Kidney (tissue), 14 donors: ENCODE measurements around the gene PRKAG2. TPM values are rescaled to one million over a fixed set of nuclear protein-coding genes. Genes with fewer than 3 reads are reported as not detected.

Experiments
- DNase-seq, 5 donors: peaks; one replicate each; pipeline ENCODE4 v3.0.0-alpha.2; 2013 to 2020
- FAIRE-seq: peaks from 2 replicates; lab custom pipeline; 2012; peaks lifted over from hg19 to GRCh38; lab: Jason Lieb, UNC
- H3K27ac ChIP-seq, 2 donors: one replicate each; pipeline ENCODE4 v1.7.0; 2013; ENCODE audit warnings: low read depth in 2 of 2, low read length in 2 of 2, inconsistent platforms in 1 of 2
- H3K27me3 ChIP-seq: one replicate; pipeline ENCODE4 v1.7.1; 2013; ENCODE audit warnings: low read length, inconsistent platforms; ENCODE audit not compliant: control insufficient read depth, insufficient read depth
- H3K36me3 ChIP-seq, 3 donors: one replicate each; pipeline versions ENCODE4 v1.7.0 to v1.7.1; 2013; ENCODE audit warnings: low read length in 3 of 3, control low read depth in 1 of 3, inconsistent platforms in 1 of 3; ENCODE audit not compliant: insufficient read depth in 3 of 3, control insufficient read depth in 2 of 3
- H3K4me1 ChIP-seq, 3 donors: one replicate each; pipeline versions ENCODE4 v1.7.0 to v1.7.1; 2013; ENCODE audit warnings: low read length in 3 of 3, inconsistent platforms in 1 of 3, low read depth in 1 of 3; ENCODE audit not compliant: control insufficient read depth in 2 of 3, insufficient read depth in 2 of 3
- H3K4me3 ChIP-seq, 3 donors: one replicate each; pipeline versions ENCODE4 v1.7.0 to v1.8.1; 2013; ENCODE audit warnings: low read length in 3 of 3, control low read depth in 1 of 3, inconsistent platforms in 1 of 3
- H3K9ac ChIP-seq, 3 donors: one replicate each; pipeline versions ENCODE4 v1.7.0 to v1.7.1; 2013; ENCODE audit warnings: low read length in 3 of 3, control low read depth in 1 of 3, inconsistent platforms in 1 of 3
- H3K9me3 ChIP-seq, 3 donors: one replicate each; pipeline versions ENCODE4 v1.7.0 to v1.7.1; 2013; ENCODE audit warnings: low read length in 3 of 3, control low read depth in 1 of 3, inconsistent platforms in 1 of 3; ENCODE audit not compliant: control insufficient read depth in 2 of 3, insufficient read depth in 1 of 3
- intact Hi-C: fragments of 100-400 bp; cut with DNase I; formaldehyde crosslinking; loops from one replicate; pipeline ENCODE4 v1.11.1; 2022
- polyA plus RNA-seq: library from polyadenylated mRNA; stranded (reverse); fragments of 350-450 nt; fragmentation: Illumina TruSeq; extraction: RNeasy Lipid Tissue Mini Kit (QIAGEN cat#74804); gene quantifications from one replicate; pipeline ENCODE4 v1.2.3, GENCODE V29; 2014; ENCODE audit warnings: low read depth, low replicate concordance; ENCODE audit not compliant: insufficient read depth
- total RNA-seq: library from RNA; stranded (reverse); fragmentation: NEBNext Ultra II Directional; extraction: Animal tissue kit (Norgen Biotek cat#: 25700); gene quantifications from one replicate; pipeline ENCODE4 v1.2.1, GENCODE V29; 2021
- TF ChIP-seq, protein P1 (sequence below): IDR thresholded peaks from 3 replicates; pipeline ENCODE4 v1.5.1; 2012; ENCODE audit warnings: mild to moderate bottlenecking, moderate library complexity, borderline replicate concordance; ENCODE audit not compliant: insufficient read depth; ENCODE audit errors: extremely low read depth
- donor health status: control.
- donor health status: control.
- donor health status: control.
- donor health status: control.
- donor health status: control.
- donor health status: DM: yes; HTN: yes; CAD: no.
- donor health status: Normal renal cell carcinoma (clear cell type).

Gene PRKAG2
- total and polyA plus RNA-seq, 2 donors from 2014 or later = 40.7 to 40.9 TPM

DNA sequence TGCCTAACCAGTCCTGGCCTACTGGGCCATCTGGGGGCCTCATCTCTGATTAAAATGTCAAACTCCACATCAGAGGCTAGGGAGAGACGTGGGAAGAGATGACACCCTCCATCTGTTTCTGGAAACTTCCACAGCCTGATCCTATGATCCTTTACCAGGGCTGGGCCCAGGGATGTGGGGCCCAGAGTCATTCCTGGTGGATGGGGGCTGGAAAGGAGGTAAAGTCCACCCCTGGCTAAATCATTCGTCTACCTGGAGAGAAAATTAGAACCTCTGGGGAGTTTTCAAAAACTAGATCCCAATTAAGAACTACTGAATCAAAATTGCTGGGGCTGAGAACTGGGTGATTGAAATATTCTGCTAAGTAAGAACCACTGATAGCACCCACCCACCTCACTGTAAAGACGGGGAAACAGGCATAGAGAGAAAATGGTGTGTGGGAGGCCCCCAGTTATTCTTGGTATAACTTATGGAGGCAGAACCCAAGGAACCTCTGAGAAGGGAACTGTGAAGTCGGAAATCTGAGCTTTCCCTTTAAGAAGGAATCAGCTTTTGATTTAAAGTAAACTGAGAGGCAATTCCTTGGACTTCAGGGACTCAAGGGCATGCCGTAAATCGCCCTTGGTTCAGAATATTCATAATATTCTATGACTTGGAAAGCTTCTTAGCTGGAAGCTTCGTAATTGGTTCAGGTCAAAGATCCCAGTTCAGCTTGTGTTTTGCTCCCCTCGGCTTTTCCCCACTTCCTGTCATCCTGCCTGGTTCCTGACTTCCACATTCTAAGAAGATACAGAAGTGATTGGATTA, 53.1 kb downstream of the PRKAG2 start:
- no peaks in the 10 kb centered on the region for H3K36me3 ChIP-seq
- H3K9ac ChIP-seq = peak overlapping the region in 2 of 3 donors; percentile 29 to 45
- H3K27me3 ChIP-seq = no peaks in the 10 kb centered on the region
- DNase-seq (peak in 1 of 5 donors; percentile 15), FAIRE-seq (no peak)
- no peaks in the 10 kb centered on the region for H3K9me3 ChIP-seq
- intact Hi-C loops = no loop called here
- peaks cover 2 to 23% (median 18%) of the 10 kb centered on the region in 3 donors for H3K4me1 ChIP-seq
- peak overlapping the region in 2 of 3 donors; percentile 12 to 40 for H3K4me3 ChIP-seq
- TF ChIP-seq, protein P1, sequence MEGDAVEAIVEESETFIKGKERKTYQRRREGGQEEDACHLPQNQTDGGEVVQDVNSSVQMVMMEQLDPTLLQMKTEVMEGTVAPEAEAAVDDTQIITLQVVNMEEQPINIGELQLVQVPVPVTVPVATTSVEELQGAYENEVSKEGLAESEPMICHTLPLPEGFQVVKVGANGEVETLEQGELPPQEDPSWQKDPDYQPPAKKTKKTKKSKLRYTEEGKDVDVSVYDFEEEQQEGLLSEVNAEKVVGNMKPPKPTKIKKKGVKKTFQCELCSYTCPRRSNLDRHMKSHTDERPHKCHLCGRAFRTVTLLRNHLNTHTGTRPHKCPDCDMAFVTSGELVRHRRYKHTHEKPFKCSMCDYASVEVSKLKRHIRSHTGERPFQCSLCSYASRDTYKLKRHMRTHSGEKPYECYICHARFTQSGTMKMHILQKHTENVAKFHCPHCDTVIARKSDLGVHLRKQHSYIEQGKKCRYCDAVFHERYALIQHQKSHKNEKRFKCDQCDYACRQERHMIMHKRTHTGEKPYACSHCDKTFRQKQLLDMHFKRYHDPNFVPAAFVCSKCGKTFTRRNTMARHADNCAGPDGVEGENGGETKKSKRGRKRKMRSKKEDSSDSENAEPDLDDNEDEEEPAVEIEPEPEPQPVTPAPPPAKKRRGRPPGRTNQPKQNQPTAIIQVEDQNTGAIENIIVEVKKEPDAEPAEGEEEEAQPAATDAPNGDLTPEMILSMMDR = no peak
- peak overlapping the region; percentile 0 to 79 for H3K27ac ChIP-seq

DNA sequence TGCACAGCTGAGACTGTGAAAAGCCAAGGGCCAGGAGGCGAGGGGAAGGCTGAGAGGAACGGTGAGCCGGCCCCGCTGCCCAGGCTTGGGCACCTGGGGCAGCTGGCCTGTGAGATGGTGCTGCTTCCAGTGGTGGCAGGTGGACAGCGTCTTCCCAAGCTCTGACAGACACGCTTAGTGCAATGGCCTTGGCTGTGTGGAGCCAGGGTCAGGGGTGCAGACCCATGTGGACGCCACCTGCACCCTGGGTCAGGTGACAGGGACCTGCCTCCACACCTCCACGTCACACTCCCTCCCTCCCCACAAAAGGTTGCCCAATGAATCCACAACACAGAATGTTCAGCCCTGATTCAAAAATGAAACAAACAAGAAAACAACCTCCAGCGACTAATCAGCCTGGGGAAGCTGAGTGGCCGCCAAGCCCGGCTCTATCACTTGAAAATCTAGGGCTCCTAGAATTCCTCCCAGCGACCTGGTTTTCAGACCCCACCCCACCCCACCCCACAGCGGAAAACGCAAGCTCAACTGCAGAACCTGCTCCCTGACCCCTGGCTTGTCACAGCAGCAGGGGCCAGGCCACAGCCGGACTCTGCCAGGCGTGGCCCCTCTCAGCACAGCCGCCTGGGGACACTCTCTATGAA, 54.3 kb downstream of the PRKAG2 start:
- peak overlapping the region; percentile 49 to 80 for H3K27ac ChIP-seq

DNA sequence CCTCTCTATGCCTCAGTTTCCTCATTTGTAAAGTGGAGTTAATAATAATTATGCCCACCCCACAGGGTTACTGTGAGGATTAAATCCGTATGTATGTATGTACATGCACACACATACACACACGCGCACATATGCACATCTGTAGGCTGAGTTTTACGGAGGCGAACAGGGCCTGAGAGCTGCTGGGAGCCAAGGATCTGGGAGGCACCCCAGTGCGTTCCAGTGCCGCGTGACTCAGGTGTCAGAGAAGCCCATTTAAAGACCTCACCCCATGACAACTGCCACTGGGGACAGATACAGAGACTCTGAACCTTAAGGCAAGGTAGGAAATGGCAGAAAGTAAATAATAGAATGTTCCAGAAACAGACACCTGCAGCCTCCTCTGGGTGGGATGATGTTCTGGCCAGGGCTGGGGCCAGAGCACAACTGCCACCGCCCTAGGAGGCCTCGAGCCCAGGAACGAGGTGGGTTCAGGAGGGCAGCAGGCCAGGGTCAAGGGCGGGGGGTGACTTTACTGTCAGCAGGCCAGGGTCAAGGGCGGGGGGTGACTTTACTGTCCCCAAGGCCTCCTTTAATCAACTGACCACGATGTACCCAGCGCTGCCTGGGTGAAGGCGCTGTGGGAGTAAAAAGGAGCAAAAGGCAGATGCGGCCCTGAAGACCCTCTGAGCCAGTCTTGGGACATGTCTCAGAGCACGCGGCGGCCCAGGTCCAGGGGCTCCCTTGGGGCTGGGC, 54.9 kb downstream of the PRKAG2 start:
- Histone ChIP-seq H3K27me3 (no peaks in the 10 kb centered on the region), H3K9me3 (no peaks in the 10 kb centered on the region), H3K27ac (peak overlapping the region; percentile 49 to 80), H3K9ac (no peak overlapping the region), H3K36me3 (no peaks in the 10 kb centered on the region), H3K4me1 (peaks cover 2 to 23% (median 18%) of the 10 kb centered on the region in 3 donors), H3K4me3 (no peak overlapping the region)
- TF ChIP-seq, protein P1 = no peak
- peak in 1 of 5 donors; percentile 64 for DNase-seq
- intact Hi-C loops = no loop called here
- no peak for FAIRE-seq

More for the DNA sequence above, 54.3 kb downstream of the PRKAG2 start:
- TF ChIP-seq, protein P1 = no peak
- FAIRE-seq (no peak), DNase-seq (peak in 3 of 5 donors; percentile 17 to 75 (median 55))
- Histone ChIP-seq H3K4me1 (peaks cover 2 to 23% (median 18%) of the 10 kb centered on the region in 3 donors), H3K4me3 (peak overlapping the region in 1 of 3 donors; percentile 31), H3K9ac (no peak overlapping the region), H3K27me3 (no peaks in the 10 kb centered on the region), H3K9me3 (no peaks in the 10 kb centered on the region), H3K36me3 (no peaks in the 10 kb centered on the region)
- intact Hi-C loops = no loop called here
